GM19395 (cell line): ENCODE results near the gene MSX1.
A peak's percentile ranks its signal among the peaks of the same experiment; 100 is the strongest.

Experiments used
- ATAC-seq: cut with Tn5 transposase; IDR thresholded peaks from one replicate; pipeline ENCODE4 v1.9.1; 2021; ENCODE audit warnings: mild to moderate bottlenecking, moderate library complexity; ENCODE audit not compliant: unreplicated experiment

The MSX1 gene

DNA sequence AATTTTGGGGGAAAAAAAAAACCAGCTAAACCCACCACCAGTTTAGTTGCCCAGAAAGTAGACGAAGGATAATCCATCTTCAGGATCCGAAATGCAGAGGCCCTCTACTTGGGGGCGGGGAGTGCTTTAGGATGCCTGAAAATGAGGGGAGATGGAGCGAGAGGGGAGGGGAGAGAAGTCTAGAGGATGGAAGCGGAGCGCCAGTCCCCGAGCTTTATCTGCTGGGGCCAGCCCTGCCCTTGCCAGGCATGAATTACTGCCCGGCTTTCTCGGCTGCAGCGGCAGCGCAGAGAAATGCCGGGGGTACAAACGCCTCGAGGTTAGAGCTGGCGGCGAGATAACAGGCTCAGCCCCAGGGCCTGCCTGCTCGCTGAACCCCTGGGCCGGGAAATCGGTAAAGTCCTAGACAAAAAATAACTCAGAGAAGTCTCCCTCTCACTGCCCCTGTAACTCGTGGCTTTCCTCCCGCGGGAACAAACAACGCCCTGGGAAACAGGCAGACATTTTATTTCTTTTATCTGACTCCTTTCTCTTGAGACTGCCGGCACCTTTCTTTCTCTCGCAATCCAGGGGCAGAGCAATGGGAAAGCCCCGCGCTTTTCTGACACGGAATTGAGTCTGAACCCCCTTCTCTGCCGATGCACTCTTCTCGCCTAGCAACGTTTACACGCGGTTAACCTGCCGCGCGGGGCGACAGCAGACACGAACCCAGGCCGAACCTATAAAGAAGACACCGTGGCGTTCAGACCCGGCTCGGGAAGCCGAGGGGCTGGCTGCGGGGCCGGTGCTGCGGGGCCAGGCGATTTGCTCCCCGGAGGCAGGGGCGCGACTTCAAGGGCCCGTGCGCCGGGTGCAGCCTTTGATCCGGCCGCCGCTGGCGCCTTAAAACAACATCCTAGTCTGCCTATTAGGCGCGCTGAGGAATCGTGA lies 3.1 kb upstream of the MSX1 start:
- no peak for ATAC-seq

DNA sequence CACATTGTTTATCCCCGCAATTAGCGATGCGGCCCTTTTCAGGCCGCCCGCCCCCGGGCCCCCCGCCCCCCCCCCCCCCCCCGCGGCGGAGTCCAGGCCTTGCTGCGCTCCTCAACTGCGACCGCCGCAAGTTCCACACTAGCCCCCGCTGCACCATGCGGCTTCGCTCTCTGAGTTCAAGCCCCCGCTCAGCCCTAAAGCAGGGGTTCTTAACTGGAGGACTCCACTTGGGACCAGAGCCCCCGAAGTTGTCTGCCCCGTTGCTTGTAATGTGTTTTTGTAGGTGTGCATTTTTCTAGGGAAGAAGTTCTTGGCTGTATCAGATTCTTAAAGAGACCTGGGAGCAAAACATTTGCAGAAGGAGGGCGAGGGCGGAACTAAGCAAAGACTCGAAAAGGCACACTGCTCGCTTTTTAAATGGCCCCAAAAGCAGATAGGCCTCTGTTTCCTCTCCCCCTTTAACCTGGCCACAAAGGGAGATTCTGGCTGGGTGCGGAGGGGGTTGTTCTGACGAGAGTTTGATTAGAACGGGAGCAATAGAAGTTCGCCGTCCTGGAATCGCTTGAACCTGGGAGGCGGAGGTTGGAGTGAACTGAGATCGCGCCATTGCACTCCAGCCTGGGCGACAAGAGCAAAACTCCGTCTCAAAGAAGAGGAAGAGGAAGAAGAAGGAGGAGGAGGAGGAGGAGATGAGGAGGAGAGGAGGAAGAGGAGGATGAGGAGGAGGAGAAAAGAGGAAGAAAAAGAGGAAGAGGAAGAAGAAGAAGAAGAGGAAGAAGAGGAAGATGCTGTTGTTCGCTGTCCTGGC lies 2.3 kb upstream of the MSX1 start:
- no peak for ATAC-seq

DNA sequence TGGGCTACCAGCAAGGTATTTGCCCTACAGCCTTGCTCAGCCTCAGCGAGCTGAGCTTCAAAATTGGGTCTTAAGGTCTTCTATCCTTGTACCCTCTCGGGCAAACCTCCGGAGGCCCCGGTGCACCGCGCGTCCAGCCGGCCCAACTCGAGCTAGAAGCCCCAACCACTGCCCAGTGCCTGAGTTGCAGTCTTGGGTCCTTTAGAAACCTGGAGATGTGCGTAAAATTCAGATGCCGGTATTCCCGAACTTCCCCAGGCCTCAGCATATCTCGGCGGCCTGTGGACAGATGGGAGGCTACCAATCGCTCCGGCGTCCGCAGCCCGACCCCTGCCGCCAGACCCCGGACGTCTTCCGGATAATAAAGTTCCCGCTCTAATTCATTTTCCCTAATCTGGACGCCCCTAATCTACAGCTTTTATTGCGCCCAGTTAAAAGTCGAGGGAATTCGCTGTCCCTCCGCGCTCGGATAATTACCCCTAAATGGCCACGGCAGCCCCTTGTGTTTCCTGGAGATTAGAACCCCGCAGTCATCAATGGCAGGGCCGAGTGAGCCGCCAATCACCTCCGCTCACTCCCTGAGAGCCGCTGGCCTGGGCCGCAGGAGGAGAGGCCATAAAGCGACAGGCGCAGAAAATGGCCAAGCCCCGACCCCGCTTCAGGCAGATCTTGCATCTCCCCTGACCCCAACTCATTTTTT lies 1.5 kb upstream of the MSX1 start:
- no peak for ATAC-seq

DNA sequence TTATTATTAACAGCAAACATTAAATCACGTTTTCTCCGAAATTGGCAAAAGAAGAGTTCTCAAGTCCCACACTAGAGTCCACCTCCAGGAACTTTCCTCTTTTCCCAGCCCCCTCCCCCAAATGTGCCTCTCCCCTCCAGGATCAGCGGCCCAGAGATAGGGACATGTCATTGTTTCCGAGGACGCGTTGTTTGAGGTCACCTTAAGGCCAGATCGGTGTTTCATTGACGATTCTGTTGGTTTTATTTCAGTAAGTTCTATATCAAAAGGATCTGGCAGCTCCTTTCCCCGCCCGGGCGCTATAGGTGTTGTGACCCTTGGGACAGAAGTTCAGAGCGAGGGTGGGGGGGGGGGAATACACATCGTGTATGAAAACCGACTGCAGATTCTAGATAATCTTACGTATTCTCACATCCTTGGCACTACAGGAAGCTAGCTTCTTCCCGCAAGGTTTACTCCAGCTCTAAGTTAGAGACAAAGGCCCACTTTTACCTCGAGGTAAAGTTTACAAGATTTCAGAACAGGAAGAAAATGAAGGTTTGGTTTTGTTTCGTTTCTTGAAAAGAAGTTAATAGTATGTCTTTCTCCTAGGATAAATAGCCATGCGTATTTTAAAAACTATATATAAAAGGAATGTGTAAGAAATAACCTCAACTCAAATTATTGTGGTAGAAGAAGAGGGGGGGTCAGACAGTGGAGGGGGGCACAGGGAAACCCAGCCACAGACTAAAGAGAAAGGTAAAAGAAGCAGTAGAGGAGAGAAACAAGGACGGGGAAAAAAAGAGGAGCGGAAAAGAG lies 739 bp upstream of the MSX1 start:
- no peak for ATAC-seq

DNA sequence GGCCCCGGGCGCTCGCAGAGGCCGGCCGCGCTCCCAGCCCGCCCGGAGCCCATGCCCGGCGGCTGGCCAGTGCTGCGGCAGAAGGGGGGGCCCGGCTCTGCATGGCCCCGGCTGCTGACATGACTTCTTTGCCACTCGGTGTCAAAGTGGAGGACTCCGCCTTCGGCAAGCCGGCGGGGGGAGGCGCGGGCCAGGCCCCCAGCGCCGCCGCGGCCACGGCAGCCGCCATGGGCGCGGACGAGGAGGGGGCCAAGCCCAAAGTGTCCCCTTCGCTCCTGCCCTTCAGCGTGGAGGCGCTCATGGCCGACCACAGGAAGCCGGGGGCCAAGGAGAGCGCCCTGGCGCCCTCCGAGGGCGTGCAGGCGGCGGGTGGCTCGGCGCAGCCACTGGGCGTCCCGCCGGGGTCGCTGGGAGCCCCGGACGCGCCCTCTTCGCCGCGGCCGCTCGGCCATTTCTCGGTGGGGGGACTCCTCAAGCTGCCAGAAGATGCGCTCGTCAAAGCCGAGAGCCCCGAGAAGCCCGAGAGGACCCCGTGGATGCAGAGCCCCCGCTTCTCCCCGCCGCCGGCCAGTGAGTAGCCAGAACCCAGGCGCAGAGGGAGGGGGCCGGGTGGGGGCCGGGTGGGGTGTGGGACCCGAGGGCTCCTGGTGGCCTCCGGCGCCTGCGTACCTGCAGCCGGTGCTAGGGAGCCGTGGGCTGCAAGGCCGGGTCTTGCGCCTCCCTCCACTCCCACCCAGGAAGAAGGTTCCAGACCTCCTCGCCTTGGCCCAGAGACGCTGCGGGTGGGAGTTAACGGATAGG lies 534 bp downstream of the MSX1 start:
- ATAC-seq = peak; percentile 29

DNA sequence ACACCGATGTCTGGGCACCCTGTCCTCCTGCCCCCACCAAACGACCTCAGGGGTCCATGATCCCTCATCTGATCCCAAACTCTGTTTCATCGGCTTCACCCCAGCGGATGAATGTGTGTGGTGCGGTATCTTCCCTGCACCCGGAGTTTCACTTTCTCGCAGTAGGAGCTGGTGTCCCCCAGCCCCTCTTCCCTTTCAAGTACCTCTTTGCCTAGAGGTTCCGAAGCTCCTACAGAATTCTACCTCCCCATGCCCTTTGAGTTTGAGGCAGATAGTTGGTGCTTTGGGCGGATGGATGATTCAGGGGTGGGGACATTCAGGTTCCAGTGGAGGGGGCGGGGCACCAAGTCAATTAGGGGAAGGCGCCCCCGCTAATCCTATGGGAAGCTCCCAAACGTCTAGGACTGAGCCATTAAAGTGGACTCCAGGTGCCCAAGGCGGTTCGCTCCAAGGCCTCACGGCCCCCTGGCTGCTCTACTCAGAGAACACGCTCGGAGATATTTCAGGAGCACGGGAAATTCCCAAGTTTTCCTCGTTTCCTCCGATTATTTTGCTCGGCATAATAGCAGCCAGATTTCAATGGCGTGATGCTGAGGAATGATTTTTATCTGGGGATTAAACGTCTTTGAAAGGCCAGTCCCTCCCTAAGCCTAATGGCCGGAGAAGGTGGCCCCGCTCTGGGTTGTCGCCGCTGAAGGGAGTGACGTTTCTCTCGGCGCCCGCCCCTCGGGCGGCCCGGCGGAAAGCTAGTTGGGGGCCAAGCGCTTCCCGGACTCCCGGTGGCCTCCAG lies 1.3 kb downstream of the MSX1 start:
- peak; percentile 13 for ATAC-seq

DNA sequence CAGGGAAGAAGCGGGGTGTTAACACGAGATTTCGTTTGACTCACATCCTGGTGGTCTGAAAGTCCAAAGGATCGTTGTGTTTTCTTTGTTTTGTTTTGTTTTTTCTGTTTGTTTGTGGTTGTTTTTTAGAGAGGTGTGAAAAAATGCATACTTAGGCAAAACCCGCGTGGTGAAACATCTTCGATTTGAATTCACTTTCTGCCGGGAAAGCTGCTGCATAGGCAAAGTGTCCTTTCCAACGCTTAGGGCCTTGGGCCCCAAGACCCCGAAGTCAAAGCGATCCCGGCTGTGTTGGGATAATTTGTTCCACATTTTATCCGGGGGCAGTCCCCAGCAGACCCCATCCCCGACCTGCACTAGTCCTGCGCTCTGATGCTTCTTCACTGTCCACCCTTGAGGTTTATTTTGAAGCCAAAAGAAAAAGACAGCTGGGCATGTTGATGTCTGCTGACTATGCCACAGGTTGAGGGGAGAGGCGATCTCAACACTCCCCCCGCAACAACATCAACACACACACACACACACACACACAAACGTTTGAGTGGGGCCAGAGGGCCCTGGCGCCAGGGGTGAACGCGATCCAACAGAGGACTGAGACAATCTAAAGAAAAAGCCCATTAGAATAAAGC lies 2.0 kb downstream of the MSX1 start:
- ATAC-seq = no peak

DNA sequence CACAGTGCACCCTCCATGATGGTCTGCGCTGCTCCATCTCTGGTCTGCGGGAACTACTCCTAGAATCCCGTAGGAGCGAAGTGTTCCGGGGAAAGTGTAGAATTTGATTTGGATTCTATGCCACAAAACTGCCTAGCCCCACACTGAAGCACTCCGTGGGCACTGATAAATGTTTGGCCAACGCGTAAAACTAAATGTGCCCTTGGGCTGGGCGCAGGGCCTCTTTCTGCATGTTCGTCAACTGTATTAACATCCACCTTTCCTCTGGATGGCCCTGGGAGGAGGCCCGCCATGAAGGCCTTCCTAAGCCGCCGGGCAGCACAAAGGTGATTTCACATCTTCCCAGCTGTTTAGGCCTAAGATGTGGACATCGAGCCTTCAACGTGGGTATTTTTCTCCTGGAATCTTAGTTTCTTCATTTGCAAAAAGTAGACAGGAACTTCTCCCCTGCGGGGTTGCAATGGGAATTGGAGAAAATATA lies 2.6 kb downstream of the MSX1 start:
- ATAC-seq = no peak

DNA sequence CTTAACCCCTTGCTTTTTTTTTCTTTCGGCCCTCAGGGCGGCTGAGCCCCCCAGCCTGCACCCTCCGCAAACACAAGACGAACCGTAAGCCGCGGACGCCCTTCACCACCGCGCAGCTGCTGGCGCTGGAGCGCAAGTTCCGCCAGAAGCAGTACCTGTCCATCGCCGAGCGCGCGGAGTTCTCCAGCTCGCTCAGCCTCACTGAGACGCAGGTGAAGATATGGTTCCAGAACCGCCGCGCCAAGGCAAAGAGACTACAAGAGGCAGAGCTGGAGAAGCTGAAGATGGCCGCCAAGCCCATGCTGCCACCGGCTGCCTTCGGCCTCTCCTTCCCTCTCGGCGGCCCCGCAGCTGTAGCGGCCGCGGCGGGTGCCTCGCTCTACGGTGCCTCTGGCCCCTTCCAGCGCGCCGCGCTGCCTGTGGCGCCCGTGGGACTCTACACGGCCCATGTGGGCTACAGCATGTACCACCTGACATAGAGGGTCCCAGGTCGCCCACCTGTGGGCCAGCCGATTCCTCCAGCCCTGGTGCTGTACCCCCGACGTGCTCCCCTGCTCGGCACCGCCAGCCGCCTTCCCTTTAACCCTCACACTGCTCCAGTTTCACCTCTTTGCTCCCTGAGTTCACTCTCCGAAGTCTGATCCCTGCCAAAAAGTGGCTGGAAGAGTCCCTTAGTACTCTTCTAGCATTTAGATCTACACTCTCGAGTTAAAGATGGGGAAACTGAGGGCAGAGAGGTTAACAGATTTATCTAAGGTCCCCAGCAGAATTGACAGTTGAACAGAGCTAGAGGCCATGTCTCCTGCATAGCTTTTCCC lies 3.4 kb downstream of the MSX1 start:
- ATAC-seq = no peak

DNA sequence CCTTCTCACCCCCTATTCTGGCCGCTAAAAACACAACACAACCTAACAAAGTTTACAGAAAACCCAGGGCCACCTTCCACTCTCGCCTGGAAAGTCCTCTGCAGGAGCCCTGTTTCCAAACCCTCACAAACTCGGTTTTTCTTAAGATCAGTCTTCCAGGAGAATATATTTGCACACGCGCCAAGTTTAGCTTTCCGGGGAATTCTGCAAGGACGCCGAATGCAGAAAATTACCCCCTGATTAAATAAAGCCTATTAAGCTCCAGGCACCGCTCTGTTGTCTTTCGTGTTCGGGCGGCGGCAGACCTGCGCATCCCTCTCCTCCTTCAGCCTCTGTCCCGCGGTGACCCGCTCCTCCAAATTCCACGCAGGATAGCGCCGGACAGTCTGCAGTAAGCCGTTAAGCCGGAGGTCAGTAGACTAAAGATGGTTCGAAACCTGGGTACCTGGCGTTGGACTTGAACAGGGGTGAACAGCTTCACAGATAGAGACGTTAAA lies 5.0 kb downstream of the MSX1 start:
- no peak for ATAC-seq

DNA sequence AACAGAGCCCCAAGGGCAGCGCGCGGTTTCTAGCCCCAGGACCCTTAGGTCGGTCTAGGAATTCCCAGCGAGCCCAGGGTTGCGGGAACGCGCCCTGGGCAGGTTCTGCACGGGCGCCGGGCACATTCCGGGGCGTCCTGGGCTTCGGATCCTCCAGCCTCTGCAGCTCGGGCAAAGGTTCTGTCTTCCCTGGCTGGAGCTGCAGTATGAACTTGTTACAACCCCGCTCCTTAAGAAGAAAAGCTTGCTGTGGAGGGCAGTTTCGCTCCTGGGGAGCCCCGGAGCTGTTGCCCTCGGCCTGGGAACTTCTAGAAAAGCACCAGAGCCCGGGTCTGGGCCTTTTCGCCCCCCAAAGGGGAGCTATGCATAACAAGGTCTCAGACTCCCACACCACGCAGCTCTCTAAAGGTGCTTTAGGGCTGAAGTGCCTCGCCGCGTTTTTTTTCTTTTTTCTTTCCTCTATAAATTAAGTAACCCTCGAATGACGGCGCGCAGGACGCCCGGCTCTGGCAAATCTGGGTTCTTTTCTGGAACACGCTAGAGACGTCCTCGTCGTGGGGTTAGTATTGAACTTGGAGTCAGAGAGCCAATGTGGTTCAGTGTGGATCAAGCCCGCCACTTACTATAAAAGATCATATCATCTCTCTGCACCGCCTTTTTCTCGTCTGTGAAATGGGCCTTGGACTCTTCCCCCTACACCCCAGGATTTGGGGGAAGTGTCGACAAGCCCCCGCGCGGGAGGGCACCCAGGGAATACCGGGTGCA lies 5.7 kb downstream of the MSX1 start:
- no peak for ATAC-seq

DNA sequence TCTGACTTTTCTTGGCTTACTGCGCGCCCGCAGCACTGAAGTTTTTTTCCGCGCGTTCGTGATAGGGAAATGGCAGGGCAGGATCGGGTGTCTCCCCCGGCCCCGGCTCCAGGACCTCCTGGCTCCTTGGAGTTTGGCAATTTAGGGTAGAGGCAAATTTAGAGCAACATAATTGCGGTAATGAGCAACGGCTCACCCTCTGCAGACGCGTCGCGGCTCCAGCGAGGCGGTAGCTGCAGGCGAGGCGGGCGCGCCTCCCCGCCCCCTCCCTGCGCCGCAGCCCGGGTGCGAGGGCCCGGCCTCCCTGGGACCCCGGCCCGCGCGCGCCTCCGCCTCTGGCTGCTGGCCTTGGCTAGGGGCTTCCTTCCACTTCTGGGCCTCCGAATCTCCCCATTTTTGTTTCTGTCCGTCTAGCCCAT lies 6.2 kb downstream of the MSX1 start:
- ATAC-seq = no peak

DNA sequence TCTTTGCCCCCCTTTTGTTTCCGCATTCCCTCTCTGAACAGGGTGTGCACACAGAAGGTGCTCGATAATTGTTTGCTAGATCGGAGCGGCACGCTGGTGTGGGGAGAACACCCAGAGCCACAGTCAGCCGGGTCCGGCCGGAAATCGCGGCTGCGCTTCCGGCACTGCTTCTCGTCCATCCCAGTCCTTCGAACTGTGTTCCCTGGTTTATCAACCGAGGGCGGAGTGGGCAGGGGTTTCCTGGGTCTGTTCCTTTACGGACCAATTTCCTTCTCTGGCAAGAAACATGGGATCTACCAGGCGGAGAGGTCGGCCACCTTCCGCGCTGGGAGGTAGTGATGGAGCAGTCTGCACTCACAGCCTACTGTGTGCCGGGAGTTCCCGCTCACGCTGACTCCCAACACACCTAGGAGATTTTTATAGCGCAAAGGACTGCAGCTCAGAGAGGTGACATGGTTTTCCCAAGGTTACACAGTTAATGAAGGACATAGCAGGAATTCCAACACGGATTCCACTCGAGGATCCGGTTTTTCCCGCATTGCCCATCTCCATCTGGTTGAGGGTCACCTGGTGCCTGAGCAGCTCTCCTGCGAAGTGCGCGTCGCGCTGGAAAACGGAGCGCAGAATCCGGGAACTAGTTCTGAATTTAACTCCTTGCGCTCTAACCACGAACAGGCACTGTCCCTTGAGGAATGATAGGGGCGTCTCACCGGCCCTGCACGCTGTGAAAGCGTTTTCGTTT lies 6.8 kb downstream of the MSX1 start:
- no peak for ATAC-seq

DNA sequence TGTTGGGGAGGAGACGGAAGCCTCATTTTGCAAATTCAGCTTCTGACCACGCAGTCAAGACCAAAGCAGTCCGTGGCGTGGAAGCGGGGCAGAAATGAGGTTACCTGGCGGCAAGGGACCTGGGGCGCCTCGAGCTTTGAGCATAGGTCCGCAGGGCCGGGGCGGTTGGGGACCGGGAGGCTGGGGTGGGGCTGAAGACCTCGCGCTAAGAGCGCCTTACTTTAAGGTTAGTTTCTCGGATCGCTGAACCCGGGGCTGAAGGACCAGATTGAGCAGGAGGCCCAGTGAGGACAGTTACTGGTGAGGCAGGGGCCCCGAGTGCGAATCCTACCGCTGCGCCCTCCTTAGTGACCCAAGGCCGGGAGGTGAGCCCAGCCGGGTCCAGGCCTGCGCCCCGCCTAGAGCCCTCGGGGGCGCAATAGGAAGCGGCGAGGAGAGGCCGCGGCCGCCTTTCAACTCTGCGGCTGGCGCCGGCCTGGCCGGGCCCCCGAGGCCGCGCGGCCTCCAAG lies 7.5 kb downstream of the MSX1 start:
- no peak for ATAC-seq

DNA sequence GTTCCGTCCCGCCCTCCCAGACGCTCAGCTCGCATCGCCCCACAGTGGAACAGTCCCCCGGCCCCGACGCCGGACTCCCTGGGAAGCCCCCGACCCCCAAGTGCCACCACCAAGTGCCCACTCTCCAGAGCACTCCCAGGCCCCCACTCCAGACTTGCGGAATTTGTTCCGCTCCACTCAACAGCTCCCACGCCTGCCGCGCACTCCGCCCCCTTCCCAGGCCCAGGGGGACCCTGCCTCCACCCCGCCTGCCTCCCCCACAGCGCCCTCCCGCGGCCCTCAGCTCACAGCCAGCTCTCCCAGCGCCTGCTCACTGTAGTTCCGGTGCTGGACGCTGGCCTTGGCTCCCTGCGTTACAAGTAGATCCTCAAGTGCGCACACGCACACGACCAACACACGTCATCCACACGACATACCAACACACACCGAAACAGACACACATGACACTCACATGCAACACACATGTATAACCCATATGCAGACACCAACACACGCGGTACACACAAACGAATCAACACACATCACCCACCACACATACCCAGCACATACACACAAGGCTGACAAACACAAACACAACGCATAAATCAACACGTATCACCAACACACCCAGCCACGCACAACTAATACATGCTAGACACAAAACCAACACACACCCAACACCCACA lies 8.0 kb downstream of the MSX1 start:
- no peak for ATAC-seq
